ENCODE measurements around the gene SVIL.
"Not testable (repeated sequence)": the region's sequence is repeated elsewhere in the genome, so short reads cannot be mapped to it uniquely, and the experiment has no call there.

The SVIL gene

GRCh38 chr10:29600067-29600466, 34.7 kb downstream of the SVIL start:
- no peak for DNase-seq (ENCODE audit: low read depth)

GRCh38 chr10:29598851-29599311, 35.9 kb downstream of the SVIL start:
- no peak for DNase-seq (ENCODE audit: low read depth)

GRCh38 chr10:29596826-29597225, 37.9 kb downstream of the SVIL start:
- no peak for DNase-seq (ENCODE audit: low read depth)

- no peak for DNase-seq (ENCODE audit: low read depth)
Observed at GRCh38 chr10:29596356-29596755, 38.4 kb downstream of the SVIL start.

- no peak for DNase-seq (ENCODE audit: low read depth)
Observed at GRCh38 chr10:29595636-29596225, 39.0 kb downstream of the SVIL start.

- DNase-seq (ENCODE audit: low read depth) = no peak
Observed at GRCh38 chr10:29595146-29595545, 39.6 kb downstream of the SVIL start.

GRCh38 chr10:29591651-29591968, 43.2 kb downstream of the SVIL start:
- no peak for DNase-seq (ENCODE audit: low read depth)

GRCh38 chr10:29590915-29591650, 43.7 kb downstream of the SVIL start:
- no peak for DNase-seq (ENCODE audit: low read depth)

GRCh38 chr10:29588629-29589421, 45.9 kb downstream of the SVIL start:
- no peak for DNase-seq (ENCODE audit: low read depth)

GRCh38 chr10:29587750-29588628, 46.8 kb downstream of the SVIL start:
- not testable (repeated sequence) for DNase-seq (ENCODE audit: low read depth)

- not testable (repeated sequence) for DNase-seq (ENCODE audit: low read depth)
Observed at GRCh38 chr10:29587102-29587749, 47.5 kb downstream of the SVIL start.

- no peak for DNase-seq (ENCODE audit: low read depth)
Observed at GRCh38 chr10:29586509-29586908, 48.3 kb downstream of the SVIL start.

- no peak for DNase-seq (ENCODE audit: low read depth)
Observed at GRCh38 chr10:29585488-29585976, 49.2 kb downstream of the SVIL start.

- no peak for DNase-seq (ENCODE audit: low read depth)
Observed at GRCh38 chr10:29584436-29584835, 50.3 kb downstream of the SVIL start.

GRCh38 chr10:29583674-29584073, 51.1 kb downstream of the SVIL start:
- DNase-seq (ENCODE audit: low read depth) = no peak

- DNase-seq (ENCODE audit: low read depth) = not testable (repeated sequence)
Observed at GRCh38 chr10:29582769-29583168, 52.0 kb downstream of the SVIL start.

GRCh38 chr10:29579455-29579970, 55.3 kb downstream of the SVIL start:
- DNase-seq (ENCODE audit: low read depth) = no peak

- DNase-seq (ENCODE audit: low read depth) = no peak
Observed at GRCh38 chr10:29578457-29578856, 56.3 kb downstream of the SVIL start.

GRCh38 chr10:29576681-29577080, 58.1 kb downstream of the SVIL start:
- no peak for DNase-seq (ENCODE audit: low read depth)

- DNase-seq (ENCODE audit: low read depth) = no peak
Observed at GRCh38 chr10:29575098-29575455, 59.7 kb downstream of the SVIL start.

All from non-pigmented ciliary epithelial cell (primary cell).